ENCODE data around the gene LACTBL1.
"Not testable (repeated sequence)": the region's sequence is repeated elsewhere in the genome, so short reads cannot be mapped to it uniquely, and the experiment has no call there.

Gene LACTBL1
- 0 reads per million in 4 experiments for total RNA-seq

- DNase-seq: no peak
Measured at GRCh38 chr1:22972760-22973159, at the start of gene LACTBL1. Gene LACTBL1 (minus strand): TSS chr1:22972866. CDS start chr1:22972316, 550 bp downstream.

GRCh38 chr1:23021834-23022233 is 49.2 kb upstream of the LACTBL1 start:
- no peak for DNase-seq

- no peak for DNase-seq
Measured at GRCh38 chr1:23020706-23021405, 48.2 kb upstream of the LACTBL1 start.

GRCh38 chr1:23019863-23020625 is 47.4 kb upstream of the LACTBL1 start:
- DNase-seq: no peak

- peak; percentile 88 for DNase-seq
Measured at GRCh38 chr1:23019094-23019862, 46.6 kb upstream of the LACTBL1 start, which contains the start of gene KDM1A. Gene KDM1A (plus strand): TSS chr1:23019468. CDS start chr1:23019597, 129 bp downstream.

- DNase-seq: no peak
Measured at GRCh38 chr1:23018661-23019093, 46.0 kb upstream of the LACTBL1 start.

- no peak for DNase-seq
Measured at GRCh38 chr1:23013657-23014056, 41.0 kb upstream of the LACTBL1 start.

GRCh38 chr1:23010025-23010424 is 37.4 kb upstream of the LACTBL1 start:
- not testable (repeated sequence) for DNase-seq

GRCh38 chr1:23008901-23009300 is 36.2 kb upstream of the LACTBL1 start:
- no peak for DNase-seq

- DNase-seq: no peak
Measured at GRCh38 chr1:23007106-23007505, 34.4 kb upstream of the LACTBL1 start.

GRCh38 chr1:23004769-23005168 is 32.1 kb upstream of the LACTBL1 start:
- not testable (repeated sequence) for DNase-seq

- DNase-seq: no peak
Measured at GRCh38 chr1:23004112-23004511, 31.4 kb upstream of the LACTBL1 start.

GRCh38 chr1:23002218-23002617 is 29.6 kb upstream of the LACTBL1 start:
- not testable (repeated sequence) for DNase-seq

- not testable (repeated sequence) for DNase-seq
Measured at GRCh38 chr1:23000133-23000532, 27.5 kb upstream of the LACTBL1 start.

- not testable (repeated sequence) for DNase-seq
Measured at GRCh38 chr1:22997528-22997927, 24.9 kb upstream of the LACTBL1 start.

- no peak for DNase-seq
Measured at GRCh38 chr1:22995774-22996173, 23.1 kb upstream of the LACTBL1 start.

- DNase-seq: not testable (repeated sequence)
Measured at GRCh38 chr1:22993220-22993795, 20.6 kb upstream of the LACTBL1 start.

- DNase-seq: not testable (repeated sequence)
Measured at GRCh38 chr1:22992384-22992783, 19.7 kb upstream of the LACTBL1 start.

- no peak for DNase-seq
Measured at GRCh38 chr1:22983944-22984343, 11.3 kb upstream of the LACTBL1 start.

GRCh38 chr1:22980471-22980790 is 7.8 kb upstream of the LACTBL1 start:
- DNase-seq: not testable (repeated sequence)

- no peak for DNase-seq
Measured at GRCh38 chr1:22978299-22978698, 5.6 kb upstream of the LACTBL1 start.

GRCh38 chr1:22976461-22977243 is 4.0 kb upstream of the LACTBL1 start:
- DNase-seq: peak; percentile 10

Data from effector CD8-positive, alpha-beta T cell (primary cell).